Stimulated activated CD4-positive, alpha-beta T cell treated with anti-CD3 and anti-CD28 coated beads, Interleukin-12 subunit alpha, Interleukin-12 subunit beta, amount 100 ng/mL, for 48 hours (primary cell): ENCODE results near the gene CDCA5.

Experiments
- DNase-seq, 3 donors: peaks; one replicate each; pipeline ENCODE4 v3.0.0-alpha.2; 2020; ENCODE audit warnings: low read depth in 2 of 3, low spot score in 1 of 3

Gene CDCA5

GRCh38 chr11:65077451-65077850 is 6.4 kb downstream of the CDCA5 start:
- no peak for DNase-seq

GRCh38 chr11:65072631-65072966 is 11.2 kb downstream of the CDCA5 start:
- no peak for DNase-seq

- DNase-seq, result no peak
Observed at GRCh38 chr11:65071907-65072630, 11.8 kb downstream of the CDCA5 start.

GRCh38 chr11:65069217-65069616 is 14.6 kb downstream of the CDCA5 start:
- no peak for DNase-seq

GRCh38 chr11:65067446-65067845 is 16.4 kb downstream of the CDCA5 start:
- DNase-seq, result no peak

- DNase-seq, result no peak
Observed at GRCh38 chr11:65066805-65067291, 17.0 kb downstream of the CDCA5 start.

GRCh38 chr11:65066315-65066714 is 17.5 kb downstream of the CDCA5 start:
- DNase-seq, result no peak

- DNase-seq, result no peak
Observed at GRCh38 chr11:65065851-65066250, 18.0 kb downstream of the CDCA5 start.

- DNase-seq, result no peak
Observed at GRCh38 chr11:65064847-65065240, 19.0 kb downstream of the CDCA5 start.

- no peak for DNase-seq
Observed at GRCh38 chr11:65063532-65063931, 20.3 kb downstream of the CDCA5 start.

GRCh38 chr11:65060913-65061408 is 22.9 kb downstream of the CDCA5 start:
- no peak for DNase-seq

- DNase-seq, result no peak
Observed at GRCh38 chr11:65059959-65060824, 23.6 kb downstream of the CDCA5 start.

- DNase-seq, result no peak
Observed at GRCh38 chr11:65059523-65059922, 24.3 kb downstream of the CDCA5 start.

GRCh38 chr11:65058419-65059054 is 25.3 kb downstream of the CDCA5 start, which contains the start of gene NAALADL1:
TSS of gene NAALADL1 (minus strand) at chr11:65058553. CDS start at chr11:65058521, 32 bp downstream.
- no peak for DNase-seq

- DNase-seq, result no peak
Observed at GRCh38 chr11:65058012-65058411, 25.8 kb downstream of the CDCA5 start.

GRCh38 chr11:65057526-65057925 is 26.3 kb downstream of the CDCA5 start:
- no peak for DNase-seq

GRCh38 chr11:65056999-65057398 is 26.8 kb downstream of the CDCA5 start:
- DNase-seq, result no peak

GRCh38 chr11:65055538-65055937 is 28.3 kb downstream of the CDCA5 start:
- DNase-seq, result no peak

GRCh38 chr11:65053827-65054508 is 29.9 kb downstream of the CDCA5 start:
- no peak for DNase-seq

- no peak for DNase-seq
Observed at GRCh38 chr11:65051398-65051858, 32.4 kb downstream of the CDCA5 start.
